NT2/D1 (cell line): ENCODE data around the gene PLEKHA5.

ENCODE experiments used
- SUZ12 ChIP-seq: IDR thresholded peaks from 2 replicates; pipeline ENCODE4 v1.6.1; 2011; ENCODE audit not compliant: insufficient read length, insufficient read depth; ENCODE audit errors: extremely low read depth
- ZNF274 ChIP-seq: IDR thresholded peaks from 2 replicates; pipeline ENCODE4 v1.6.1; 2011; ENCODE audit warnings: mild to moderate bottlenecking, low read depth, low read length

DNA sequence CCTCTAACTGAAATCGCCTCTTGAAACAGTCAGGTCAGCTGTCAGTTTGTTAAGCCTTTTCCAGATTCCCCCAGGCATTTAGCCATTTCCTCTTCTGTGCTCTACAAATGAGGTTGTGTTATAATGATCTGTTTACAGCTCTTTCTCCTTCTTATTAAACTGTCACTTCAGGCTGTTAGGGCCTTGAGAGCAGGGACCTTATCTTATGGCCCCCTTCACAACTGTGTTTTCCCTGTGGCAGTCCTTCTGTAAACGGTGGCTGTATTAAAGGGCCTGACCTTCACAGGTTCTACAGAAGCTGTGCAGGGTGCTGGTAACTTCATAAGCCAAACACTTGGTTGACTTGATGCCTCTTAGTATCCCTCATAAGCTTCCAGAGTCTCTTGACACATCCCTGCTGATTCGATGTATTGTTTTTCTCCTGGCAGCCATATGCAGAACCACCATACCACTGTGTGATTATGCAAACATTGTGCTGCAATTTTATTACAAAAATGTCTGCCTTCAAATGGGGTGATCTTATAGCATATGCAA is 104.7 kb downstream of the PLEKHA5 start:
- TF ChIP-seq ZNF274 (no peak), SUZ12 (no peak)
